ENCODE data around the gene C19orf67. TPM values are rescaled to one million over a fixed set of nuclear protein-coding genes. Genes with fewer than 3 reads are reported as not detected.
A peak's percentile ranks its signal among the peaks of the same experiment; 100 is the strongest.

Gene C19orf67
- total and polyA plus RNA-seq, 2 of the 13 experiments (the other 11 are each of a cell fraction or from before 2014, with no cell fraction given): 0.11 to 0.32 TPM

DNA sequence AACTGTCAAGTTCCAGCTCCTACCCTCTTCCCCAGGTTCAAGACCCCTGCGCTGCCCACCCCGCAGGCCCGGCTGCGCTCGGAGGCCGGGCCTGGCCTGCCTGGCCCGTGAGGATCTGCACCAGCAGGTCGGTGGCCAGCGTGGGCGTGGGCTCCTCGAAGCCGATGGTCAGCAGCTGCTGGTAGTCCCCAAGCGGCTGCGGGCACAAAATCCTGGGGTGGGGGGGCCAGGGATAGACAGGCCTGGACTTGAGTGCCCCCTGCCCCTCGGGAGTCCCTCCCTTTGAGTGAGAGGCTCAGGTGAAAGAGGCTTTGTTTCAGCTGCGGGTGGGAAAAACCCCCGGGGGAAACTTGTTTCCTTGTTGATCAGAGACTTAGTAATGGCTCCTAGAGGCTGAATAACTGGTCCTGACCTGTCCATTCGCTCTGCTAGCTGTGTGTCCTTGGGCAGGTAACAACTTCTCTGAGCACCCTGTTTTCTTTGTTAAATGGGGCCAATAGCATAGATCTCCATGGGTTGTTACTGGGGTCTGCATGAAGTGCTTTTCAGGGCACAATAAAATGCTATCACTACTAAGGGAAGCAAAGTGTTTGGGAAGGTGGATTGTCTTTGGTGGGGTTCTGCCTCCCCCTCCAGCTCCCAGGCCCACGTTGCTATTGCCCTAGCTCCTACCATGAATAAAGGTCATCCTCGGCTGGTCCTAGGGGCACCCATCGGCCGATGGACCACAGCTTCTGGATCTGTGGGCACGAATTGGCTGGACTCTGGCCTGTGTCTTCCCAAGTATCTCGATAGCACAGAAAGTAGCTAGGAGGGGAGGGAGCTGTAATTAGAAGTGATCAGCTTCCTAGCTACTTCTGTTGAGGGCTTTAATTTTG lies 3.5 kb downstream of the C19orf67 start (continued):
- TF ChIP-seq, protein P1, sequence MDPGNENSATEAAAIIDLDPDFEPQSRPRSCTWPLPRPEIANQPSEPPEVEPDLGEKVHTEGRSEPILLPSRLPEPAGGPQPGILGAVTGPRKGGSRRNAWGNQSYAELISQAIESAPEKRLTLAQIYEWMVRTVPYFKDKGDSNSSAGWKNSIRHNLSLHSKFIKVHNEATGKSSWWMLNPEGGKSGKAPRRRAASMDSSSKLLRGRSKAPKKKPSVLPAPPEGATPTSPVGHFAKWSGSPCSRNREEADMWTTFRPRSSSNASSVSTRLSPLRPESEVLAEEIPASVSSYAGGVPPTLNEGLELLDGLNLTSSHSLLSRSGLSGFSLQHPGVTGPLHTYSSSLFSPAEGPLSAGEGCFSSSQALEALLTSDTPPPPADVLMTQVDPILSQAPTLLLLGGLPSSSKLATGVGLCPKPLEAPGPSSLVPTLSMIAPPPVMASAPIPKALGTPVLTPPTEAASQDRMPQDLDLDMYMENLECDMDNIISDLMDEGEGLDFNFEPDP (CRISPR knock-in tag; conservative IDR thresholded peaks at IDR 0.05): no peak
- no peak for TF ChIP-seq IRF2 (CRISPR knock-in tag; IDR thresholded peaks at IDR 0.05)
- no peak for TF ChIP-seq ZKSCAN5 (CRISPR knock-in tag; IDR thresholded peaks at IDR 0.05)
- TF ChIP-seq ZNF768 (CRISPR knock-in tag; IDR thresholded peaks at IDR 0.05): peak; percentile 88
- TF ChIP-seq, protein P2, sequence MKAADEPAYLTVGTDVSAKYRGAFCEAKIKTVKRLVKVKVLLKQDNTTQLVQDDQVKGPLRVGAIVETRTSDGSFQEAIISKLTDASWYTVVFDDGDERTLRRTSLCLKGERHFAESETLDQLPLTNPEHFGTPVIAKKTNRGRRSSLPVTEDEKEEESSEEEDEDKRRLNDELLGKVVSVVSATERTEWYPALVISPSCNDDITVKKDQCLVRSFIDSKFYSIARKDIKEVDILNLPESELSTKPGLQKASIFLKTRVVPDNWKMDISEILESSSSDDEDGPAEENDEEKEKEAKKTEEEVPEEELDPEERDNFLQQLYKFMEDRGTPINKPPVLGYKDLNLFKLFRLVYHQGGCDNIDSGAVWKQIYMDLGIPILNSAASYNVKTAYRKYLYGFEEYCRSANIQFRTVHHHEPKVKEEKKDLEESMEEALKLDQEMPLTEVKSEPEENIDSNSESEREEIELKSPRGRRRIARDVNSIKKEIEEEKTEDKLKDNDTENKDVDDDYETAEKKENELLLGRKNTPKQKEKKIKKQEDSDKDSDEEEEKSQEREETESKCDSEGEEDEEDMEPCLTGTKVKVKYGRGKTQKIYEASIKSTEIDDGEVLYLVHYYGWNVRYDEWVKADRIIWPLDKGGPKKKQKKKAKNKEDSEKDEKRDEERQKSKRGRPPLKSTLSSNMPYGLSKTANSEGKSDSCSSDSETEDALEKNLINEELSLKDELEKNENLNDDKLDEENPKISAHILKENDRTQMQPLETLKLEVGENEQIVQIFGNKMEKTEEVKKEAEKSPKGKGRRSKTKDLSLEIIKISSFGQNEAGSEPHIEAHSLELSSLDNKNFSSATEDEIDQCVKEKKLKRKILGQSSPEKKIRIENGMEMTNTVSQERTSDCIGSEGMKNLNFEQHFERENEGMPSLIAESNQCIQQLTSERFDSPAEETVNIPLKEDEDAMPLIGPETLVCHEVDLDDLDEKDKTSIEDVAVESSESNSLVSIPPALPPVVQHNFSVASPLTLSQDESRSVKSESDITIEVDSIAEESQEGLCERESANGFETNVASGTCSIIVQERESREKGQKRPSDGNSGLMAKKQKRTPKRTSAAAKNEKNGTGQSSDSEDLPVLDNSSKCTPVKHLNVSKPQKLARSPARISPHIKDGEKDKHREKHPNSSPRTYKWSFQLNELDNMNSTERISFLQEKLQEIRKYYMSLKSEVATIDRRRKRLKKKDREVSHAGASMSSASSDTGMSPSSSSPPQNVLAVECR (CRISPR knock-in tag; IDR thresholded peaks at IDR 0.05; ENCODE audit: borderline replicate concordance): no peak
- TF ChIP-seq KDM5A (IDR thresholded peaks at IDR 0.05; ENCODE audit: borderline replicate concordance, low read length): no peak
- no peak for TF ChIP-seq ZNF766 (CRISPR knock-in tag; IDR thresholded peaks at IDR 0.05; ENCODE audit: borderline replicate concordance)
- TF ChIP-seq, protein P3, sequence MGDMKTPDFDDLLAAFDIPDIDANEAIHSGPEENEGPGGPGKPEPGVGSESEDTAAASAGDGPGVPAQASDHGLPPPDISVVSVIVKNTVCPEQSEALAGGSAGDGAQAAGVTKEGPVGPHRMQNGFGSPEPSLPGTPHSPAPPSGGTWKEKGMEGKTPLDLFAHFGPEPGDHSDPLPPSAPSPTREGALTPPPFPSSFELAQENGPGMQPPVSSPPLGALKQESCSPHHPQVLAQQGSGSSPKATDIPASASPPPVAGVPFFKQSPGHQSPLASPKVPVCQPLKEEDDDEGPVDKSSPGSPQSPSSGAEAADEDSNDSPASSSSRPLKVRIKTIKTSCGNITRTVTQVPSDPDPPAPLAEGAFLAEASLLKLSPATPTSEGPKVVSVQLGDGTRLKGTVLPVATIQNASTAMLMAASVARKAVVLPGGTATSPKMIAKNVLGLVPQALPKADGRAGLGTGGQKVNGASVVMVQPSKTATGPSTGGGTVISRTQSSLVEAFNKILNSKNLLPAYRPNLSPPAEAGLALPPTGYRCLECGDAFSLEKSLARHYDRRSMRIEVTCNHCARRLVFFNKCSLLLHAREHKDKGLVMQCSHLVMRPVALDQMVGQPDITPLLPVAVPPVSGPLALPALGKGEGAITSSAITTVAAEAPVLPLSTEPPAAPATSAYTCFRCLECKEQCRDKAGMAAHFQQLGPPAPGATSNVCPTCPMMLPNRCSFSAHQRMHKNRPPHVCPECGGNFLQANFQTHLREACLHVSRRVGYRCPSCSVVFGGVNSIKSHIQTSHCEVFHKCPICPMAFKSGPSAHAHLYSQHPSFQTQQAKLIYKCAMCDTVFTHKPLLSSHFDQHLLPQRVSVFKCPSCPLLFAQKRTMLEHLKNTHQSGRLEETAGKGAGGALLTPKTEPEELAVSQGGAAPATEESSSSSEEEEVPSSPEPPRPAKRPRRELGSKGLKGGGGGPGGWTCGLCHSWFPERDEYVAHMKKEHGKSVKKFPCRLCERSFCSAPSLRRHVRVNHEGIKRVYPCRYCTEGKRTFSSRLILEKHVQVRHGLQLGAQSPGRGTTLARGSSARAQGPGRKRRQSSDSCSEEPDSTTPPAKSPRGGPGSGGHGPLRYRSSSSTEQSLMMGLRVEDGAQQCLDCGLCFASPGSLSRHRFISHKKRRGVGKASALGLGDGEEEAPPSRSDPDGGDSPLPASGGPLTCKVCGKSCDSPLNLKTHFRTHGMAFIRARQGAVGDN (CRISPR knock-in tag; IDR thresholded peaks at IDR 0.05): peak; percentile 73
- TF ChIP-seq MLLT10 (CRISPR knock-in tag; IDR thresholded peaks at IDR 0.05): no peak
- peak; percentile 0; the same call in 1 of the 2 replicates for TF ChIP-seq ZNF274 (CRISPR knock-in tag; IDR thresholded peaks at IDR 0.05)
- TF ChIP-seq, protein P4, sequence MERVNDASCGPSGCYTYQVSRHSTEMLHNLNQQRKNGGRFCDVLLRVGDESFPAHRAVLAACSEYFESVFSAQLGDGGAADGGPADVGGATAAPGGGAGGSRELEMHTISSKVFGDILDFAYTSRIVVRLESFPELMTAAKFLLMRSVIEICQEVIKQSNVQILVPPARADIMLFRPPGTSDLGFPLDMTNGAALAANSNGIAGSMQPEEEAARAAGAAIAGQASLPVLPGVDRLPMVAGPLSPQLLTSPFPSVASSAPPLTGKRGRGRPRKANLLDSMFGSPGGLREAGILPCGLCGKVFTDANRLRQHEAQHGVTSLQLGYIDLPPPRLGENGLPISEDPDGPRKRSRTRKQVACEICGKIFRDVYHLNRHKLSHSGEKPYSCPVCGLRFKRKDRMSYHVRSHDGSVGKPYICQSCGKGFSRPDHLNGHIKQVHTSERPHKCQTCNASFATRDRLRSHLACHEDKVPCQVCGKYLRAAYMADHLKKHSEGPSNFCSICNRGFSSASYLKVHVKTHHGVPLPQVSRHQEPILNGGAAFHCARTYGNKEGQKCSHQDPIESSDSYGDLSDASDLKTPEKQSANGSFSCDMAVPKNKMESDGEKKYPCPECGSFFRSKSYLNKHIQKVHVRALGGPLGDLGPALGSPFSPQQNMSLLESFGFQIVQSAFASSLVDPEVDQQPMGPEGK (CRISPR knock-in tag; IDR thresholded peaks at IDR 0.05): 0 out of 2 replicates have a peak, but pooled peaks have one; percentile 4
- TF ChIP-seq, protein P5, sequence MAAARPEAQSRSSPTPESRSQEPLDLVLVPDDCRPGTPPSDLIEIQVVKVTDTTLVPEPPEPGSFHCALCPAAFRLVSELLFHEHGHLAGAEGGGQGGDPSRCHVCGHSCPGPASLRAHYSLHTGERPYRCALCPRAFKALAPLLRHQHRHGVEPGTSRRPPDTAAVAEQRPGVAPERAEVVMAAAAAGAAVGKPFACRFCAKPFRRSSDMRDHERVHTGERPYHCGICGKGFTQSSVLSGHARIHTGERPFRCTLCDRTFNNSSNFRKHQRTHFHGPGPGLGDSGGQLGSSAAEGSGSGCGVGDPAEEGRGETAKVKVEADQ (CRISPR knock-in tag; IDR thresholded peaks at IDR 0.05; ENCODE audit: borderline replicate concordance): peak; percentile 50; the same call in 1 of the 2 replicates
- TF ChIP-seq EED (CRISPR knock-in tag; IDR thresholded peaks at IDR 0.05): 0 out of 2 replicates have a peak, but pooled peaks have one; percentile 38
- peak; percentile 88 for TF ChIP-seq SRSF1 (optimal IDR thresholded peaks at IDR 0.05; ENCODE audit: low read depth, low read length)
- TF ChIP-seq ZMYM2 (CRISPR knock-in tag; IDR thresholded peaks at IDR 0.05): peak; percentile 21; the same call in 1 of the 2 replicates
